Renal pelvis (tissue), 12 donors: ENCODE results near the gene TRIM56. TPM values are rescaled to one million over a fixed set of nuclear protein-coding genes. Genes with fewer than 3 reads are reported as not detected.
"Not testable (repeated sequence)": the region's sequence is repeated elsewhere in the genome, so short reads cannot be mapped to it uniquely, and the experiment has no call there.

Experiments
- DNase-seq: peaks from one replicate; pipeline ENCODE4 v3.0.0-alpha.2; 2013
- long read RNA-seq, 16 experiments: transcript quantifications; one replicate each; lab custom pipeline, GENCODE V29; 2026
- polyA plus RNA-seq, 3 donors: library from polyadenylated mRNA; unstranded; fragments of 120-200 nt; gene quantifications; one replicate each; pipeline ENCODE4 v1.2.1, GENCODE V29; 2013; ENCODE audit not compliant: insufficient read length in 3 of 3

The TRIM56 gene, protein sequence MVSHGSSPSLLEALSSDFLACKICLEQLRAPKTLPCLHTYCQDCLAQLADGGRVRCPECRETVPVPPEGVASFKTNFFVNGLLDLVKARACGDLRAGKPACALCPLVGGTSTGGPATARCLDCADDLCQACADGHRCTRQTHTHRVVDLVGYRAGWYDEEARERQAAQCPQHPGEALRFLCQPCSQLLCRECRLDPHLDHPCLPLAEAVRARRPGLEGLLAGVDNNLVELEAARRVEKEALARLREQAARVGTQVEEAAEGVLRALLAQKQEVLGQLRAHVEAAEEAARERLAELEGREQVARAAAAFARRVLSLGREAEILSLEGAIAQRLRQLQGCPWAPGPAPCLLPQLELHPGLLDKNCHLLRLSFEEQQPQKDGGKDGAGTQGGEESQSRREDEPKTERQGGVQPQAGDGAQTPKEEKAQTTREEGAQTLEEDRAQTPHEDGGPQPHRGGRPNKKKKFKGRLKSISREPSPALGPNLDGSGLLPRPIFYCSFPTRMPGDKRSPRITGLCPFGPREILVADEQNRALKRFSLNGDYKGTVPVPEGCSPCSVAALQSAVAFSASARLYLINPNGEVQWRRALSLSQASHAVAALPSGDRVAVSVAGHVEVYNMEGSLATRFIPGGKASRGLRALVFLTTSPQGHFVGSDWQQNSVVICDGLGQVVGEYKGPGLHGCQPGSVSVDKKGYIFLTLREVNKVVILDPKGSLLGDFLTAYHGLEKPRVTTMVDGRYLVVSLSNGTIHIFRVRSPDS
- 10 to 100 TPM; 14.5 to 23.2 (median 21.9) TPM for polyA plus RNA-seq
- long read RNA-seq, donor 1: 0 reads
- long read RNA-seq, donor 2, full-length matches to known transcripts: 2 of 2 reads
- long read RNA-seq, donor 2, partial matches to known transcripts: 0 of 2 reads
- long read RNA-seq, donor 2, other reads (novel, unspliced or antisense): 0 of 2 reads
- long read RNA-seq, donor 3, full-length matches to known transcripts: 3 of 3 reads
- long read RNA-seq, donor 3, partial matches to known transcripts: 0 of 3 reads
- long read RNA-seq, donor 3, other reads (novel, unspliced or antisense): 0 of 3 reads
- long read RNA-seq, donor 4, full-length matches to known transcripts: 3 of 3 reads
- long read RNA-seq, donor 4, partial matches to known transcripts: 0 of 3 reads
- long read RNA-seq, donor 4, other reads (novel, unspliced or antisense): 0 of 3 reads
- long read RNA-seq, donor 5, full-length matches to known transcripts: 2 of 2 reads
- long read RNA-seq, donor 5, partial matches to known transcripts: 0 of 2 reads
- long read RNA-seq, donor 5, other reads (novel, unspliced or antisense): 0 of 2 reads
- long read RNA-seq, donor 6, full-length matches to known transcripts: 2 of 18 reads
- long read RNA-seq, donor 6, partial matches to known transcripts: 16 of 18 reads
- long read RNA-seq, donor 6, other reads (novel, unspliced or antisense): 0 of 18 reads
- long read RNA-seq, donor 7, full-length matches to known transcripts: 2 of 2 reads
- long read RNA-seq, donor 7, partial matches to known transcripts: 0 of 2 reads
- long read RNA-seq, donor 7, other reads (novel, unspliced or antisense): 0 of 2 reads
- long read RNA-seq, donor 8, full-length matches to known transcripts: 5 of 5 reads
- long read RNA-seq, donor 8, partial matches to known transcripts: 0 of 5 reads
- long read RNA-seq, donor 8, other reads (novel, unspliced or antisense): 0 of 5 reads
- long read RNA-seq, donor 9, full-length matches to known transcripts: 5 of 12 reads
- long read RNA-seq, donor 9, partial matches to known transcripts: 7 of 12 reads
- long read RNA-seq, donor 9, other reads (novel, unspliced or antisense): 0 of 12 reads
- long read RNA-seq, donor 10, full-length matches to known transcripts: 6 of 6 reads
- long read RNA-seq, donor 10, partial matches to known transcripts: 0 of 6 reads
- long read RNA-seq, donor 10, other reads (novel, unspliced or antisense): 0 of 6 reads
- long read RNA-seq, donor 11, full-length matches to known transcripts: 2 of 20 reads
- long read RNA-seq, donor 11, partial matches to known transcripts: 18 of 20 reads
- long read RNA-seq, donor 11, other reads (novel, unspliced or antisense): 0 of 20 reads
- long read RNA-seq, donor 12, full-length matches to known transcripts: 6 of 6 reads
- long read RNA-seq, donor 12, partial matches to known transcripts: 0 of 6 reads
- long read RNA-seq, donor 12, other reads (novel, unspliced or antisense): 0 of 6 reads
- long read RNA-seq, donor 13, full-length matches to known transcripts: 1 of 1 reads
- long read RNA-seq, donor 13, partial matches to known transcripts: 0 of 1 reads
- long read RNA-seq, donor 13, other reads (novel, unspliced or antisense): 0 of 1 reads
- long read RNA-seq, donor 14, full-length matches to known transcripts: 10 of 10 reads
- long read RNA-seq, donor 14, partial matches to known transcripts: 0 of 10 reads
- long read RNA-seq, donor 14, other reads (novel, unspliced or antisense): 0 of 10 reads
- long read RNA-seq, donor 15, full-length matches to known transcripts: 4 of 43 reads
- long read RNA-seq, donor 15, partial matches to known transcripts: 39 of 43 reads
- long read RNA-seq, donor 15, other reads (novel, unspliced or antisense): 0 of 43 reads
- long read RNA-seq, donor 16, full-length matches to known transcripts: 7 of 7 reads
- long read RNA-seq, donor 16, partial matches to known transcripts: 0 of 7 reads
- long read RNA-seq, donor 16, other reads (novel, unspliced or antisense): 0 of 7 reads

GRCh38 chr7:101085162-101085964 is at the start of gene TRIM56:
Gene TRIM56, plus strand, starts transcription at chr7:101085481. Its CDS starts 1,832 bp downstream, at chr7:101087313.
- DNase-seq: peak; percentile 72

DNA sequence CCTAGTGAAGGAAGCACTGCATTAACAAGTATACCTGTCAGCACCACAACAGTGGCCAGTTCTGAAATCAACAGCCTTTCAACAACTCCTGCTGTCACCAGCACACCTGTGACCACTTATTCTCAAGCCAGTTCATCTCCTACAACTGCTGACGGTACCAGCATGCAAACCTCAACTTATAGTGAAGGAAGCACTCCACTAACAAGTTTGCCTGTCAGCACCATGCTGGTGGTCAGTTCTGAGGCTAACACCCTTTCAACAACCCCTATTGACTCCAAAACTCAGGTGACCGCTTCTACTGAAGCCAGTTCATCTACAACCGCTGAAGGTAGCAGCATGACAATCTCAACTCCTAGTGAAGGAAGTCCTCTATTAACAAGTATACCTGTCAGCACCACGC is 49.3 kb upstream of the TRIM56 start:
- no peak for DNase-seq

- DNase-seq: not testable (repeated sequence)
These were observed 44.0 kb upstream of the TRIM56 start for GRCh38 chr7:101041283-101041682.

GRCh38 chr7:101058355-101058754 is 26.9 kb upstream of the TRIM56 start:
- DNase-seq: peak; percentile 62

GRCh38 chr7:101059620-101059942 is 25.7 kb upstream of the TRIM56 start:
- DNase-seq: no peak

GRCh38 chr7:101060992-101061391 is 24.3 kb upstream of the TRIM56 start:
- DNase-seq: no peak

DNA sequence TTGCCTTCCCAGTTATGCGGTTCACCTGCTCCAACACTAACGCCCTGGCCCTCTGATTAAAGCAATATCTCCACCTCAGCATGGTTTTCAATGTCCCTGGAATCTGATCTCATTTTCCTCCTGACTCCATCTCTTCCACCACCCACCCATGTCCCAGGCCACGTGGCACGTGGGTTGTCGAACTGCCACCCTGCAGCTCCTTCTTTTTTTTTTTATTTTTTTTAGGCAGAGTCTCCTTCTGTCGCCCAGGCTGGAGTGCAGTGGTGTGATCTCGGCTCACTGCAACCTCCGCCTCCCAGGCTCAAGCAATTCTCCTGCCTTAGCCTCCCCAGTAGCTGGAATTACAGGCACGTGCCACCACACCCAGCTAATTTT is 21.1 kb upstream of the TRIM56 start:
- not testable (repeated sequence) for DNase-seq

DNA sequence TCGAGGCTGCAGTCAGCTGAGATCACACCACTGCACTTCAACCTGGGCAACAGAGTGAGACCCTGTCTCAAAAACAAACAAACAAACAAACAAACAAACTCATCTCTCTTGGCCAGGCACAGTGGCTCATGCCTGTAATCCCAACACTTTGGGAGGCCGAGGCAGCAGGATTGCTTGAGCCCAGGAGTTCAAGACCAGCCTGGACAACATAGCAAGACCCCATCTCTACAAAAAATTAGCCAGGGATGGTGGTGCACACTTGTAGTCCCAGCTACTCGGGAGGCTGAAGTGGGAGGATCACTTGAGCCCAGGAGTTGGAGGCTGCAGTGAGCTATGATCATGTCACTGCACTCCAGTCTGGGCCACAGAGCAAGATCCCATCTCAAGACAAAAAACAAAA is 20.1 kb upstream of the TRIM56 start:
- DNase-seq: not testable (repeated sequence)

DNA sequence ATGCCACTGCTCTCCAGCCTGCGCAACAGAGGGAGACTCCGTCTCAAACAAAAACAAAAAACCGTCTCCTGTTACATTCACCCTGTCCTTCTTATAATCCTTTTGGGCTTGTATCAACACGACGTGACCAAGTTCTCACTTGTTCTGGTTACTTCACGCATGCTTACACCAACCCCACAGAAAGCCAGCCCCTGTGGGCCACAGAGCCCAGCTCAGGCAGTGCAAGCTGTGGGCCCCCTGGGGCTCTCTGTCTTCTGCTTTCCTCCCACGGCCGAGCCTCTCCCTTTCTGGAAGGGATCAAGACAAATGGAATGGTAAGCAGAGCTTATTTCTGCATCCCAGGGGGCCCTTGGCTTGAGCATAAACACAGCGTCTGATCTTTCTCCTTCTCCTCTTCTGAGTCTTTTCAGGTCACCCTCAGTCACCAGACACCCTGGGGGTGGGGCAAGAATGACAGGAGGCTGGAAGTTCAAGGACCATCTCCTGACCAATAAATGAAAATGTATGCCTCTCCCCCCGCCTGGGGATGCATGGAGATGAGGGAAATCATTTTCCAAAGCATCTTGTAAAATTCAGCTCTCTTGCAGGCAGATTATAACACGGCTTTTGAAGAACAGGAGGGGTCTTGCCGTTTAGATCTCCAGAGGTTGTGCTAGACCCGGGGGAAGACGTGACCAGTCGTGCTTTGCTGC is 19.0 kb upstream of the TRIM56 start:
- no peak for DNase-seq

- no peak for DNase-seq
These were observed 18.5 kb upstream of the TRIM56 start for GRCh38 chr7:101066833-101067177.

DNA sequence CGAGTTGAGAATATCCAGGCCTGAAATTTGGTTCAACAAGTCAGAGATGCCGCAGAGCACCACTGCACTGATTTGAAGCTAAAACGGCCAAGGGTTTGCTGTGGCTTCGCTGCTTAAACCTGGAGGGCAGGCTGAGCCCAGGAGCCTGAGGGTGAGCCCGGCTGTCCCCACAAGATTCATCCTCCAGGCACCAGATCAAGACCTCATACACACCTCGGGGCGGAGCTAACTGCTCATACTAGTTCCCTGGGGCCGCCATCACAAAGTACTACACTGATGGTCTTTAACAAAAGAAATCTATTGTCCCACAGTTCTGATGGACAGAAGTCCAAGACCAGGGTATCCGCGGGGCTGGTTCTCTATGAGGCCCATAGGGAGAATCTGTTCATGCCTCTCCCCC is 16.9 kb upstream of the TRIM56 start:
- DNase-seq: no peak

DNA sequence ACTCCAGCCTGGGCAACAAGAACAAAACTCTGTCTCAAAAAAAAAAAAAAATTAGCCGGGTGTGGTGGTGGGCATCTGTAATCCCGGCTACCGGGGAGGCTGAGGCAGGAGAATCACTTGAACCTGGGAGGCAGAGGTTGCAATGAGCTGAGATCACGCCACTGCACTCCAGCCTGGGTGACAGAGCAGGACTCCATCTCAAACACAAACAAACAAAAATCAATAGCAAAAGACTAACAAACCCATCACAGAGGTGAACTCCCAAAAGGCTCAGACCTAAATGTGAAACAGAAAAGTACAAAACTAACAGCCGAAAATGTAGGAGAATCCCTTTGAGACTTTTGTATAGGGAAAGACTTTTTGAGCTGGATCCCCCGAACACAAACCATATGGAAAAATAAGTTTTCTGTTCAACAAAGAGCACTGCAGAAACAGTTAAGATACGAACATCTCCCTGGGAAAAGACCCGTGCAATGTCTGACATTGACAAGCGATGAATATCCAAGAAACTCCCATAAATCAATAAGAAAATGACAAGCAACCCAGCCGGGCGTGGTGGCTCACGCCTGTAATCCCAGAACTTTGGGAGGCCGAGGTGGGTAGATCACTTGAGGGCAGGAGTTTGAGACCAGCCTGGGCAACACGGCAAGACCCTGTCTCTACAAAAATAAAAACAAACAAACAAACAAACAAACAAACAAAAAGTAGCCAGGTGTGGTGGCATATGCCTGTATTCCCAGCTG is 13.7 kb upstream of the TRIM56 start:
- not testable (repeated sequence) for DNase-seq

DNA sequence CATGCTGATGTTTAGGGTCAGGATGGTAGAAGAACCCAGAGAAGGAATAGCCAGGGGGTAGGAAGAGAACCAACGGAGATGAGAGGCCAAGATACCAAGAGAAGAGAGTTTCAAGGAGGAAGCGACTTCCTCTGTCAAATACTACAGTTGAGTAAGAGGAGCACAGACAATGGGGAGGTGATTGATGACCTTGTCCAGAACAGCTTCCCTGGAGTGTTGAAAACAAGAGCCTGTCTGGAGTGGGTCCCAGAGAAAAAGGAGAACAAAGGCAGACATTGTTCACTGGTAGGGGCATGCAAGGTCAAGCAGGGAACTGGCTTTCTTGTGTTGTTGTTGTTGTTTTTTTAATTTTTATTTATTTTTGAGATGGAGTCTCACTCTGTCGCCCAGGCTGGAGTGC is 9.6 kb upstream of the TRIM56 start:
- no peak for DNase-seq

DNA sequence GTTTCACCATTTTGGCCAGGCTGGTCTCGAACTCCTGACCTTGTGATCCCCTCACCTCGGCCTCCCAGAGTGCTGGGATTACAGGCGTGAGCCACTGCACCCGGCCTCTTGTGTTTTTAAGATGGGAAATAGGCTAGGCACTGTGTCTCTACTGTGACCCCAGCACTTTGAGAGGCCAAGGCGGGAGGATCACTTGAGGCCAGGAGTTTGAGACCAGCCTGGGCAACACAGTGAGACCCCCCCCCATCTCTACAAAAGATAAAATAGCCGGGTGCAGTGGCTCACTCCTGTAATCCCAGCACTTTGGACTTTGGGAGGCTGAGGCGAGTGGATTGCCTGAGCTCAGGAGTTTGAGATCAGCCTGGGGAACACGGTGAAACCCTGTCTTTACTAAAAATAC is 9.1 kb upstream of the TRIM56 start:
- not testable (repeated sequence) for DNase-seq

- DNase-seq: peak; percentile 80
These were observed 7.8 kb upstream of the TRIM56 start for GRCh38 chr7:101077303-101078086.

DNA sequence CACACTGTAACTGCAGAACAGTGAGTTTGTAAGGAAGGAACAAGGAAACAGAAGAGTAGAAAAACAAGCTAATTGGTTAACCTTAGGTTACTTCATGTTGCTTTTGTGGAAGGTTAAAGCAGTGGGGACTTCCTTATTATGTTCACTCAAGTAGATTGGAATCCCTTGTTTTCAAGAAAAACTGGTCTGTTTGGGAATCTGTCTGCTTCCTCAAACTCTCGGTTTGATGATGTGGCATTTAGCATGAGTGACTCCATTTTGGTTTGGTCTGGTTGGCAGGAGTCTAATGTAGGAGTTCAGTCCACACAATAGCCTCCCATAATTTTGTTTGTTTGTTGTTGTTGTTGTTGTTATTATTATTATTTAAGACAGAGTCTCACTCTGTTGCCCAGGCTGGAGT is 3.8 kb upstream of the TRIM56 start:
- DNase-seq: no peak
